Right lobe of liver (tissue), 4 donors: ENCODE data around the gene KLF16.

Experiments
- POLR2A ChIP-seq: fragments of 450-650 bp; IDR thresholded peaks from one replicate; pipeline ENCODE4 v1.6.1; 2017; ENCODE audit warnings: antibody characterized with exemption, mild to moderate bottlenecking
- TF ChIP-seq, protein P1 (sequence below), 4 donors: fragments of 200-600 bp in 3 of 4; fragments of 450-650 bp in 1 of 4; IDR thresholded peaks; one replicate each; pipeline versions ENCODE4 v1.5.1 to v1.8.0; 2016 to 2022; ENCODE audit warnings: antibody characterized with exemption in 4 of 4, mild to moderate bottlenecking in 2 of 4
- donor health status: DM: no; HTN: no; CAD: no.
- donor health status: DM: no; HTN: no; CAD: no.
- donor health status: DM: no; HTN: yes; CAD: no.

- TF ChIP-seq, protein P1, sequence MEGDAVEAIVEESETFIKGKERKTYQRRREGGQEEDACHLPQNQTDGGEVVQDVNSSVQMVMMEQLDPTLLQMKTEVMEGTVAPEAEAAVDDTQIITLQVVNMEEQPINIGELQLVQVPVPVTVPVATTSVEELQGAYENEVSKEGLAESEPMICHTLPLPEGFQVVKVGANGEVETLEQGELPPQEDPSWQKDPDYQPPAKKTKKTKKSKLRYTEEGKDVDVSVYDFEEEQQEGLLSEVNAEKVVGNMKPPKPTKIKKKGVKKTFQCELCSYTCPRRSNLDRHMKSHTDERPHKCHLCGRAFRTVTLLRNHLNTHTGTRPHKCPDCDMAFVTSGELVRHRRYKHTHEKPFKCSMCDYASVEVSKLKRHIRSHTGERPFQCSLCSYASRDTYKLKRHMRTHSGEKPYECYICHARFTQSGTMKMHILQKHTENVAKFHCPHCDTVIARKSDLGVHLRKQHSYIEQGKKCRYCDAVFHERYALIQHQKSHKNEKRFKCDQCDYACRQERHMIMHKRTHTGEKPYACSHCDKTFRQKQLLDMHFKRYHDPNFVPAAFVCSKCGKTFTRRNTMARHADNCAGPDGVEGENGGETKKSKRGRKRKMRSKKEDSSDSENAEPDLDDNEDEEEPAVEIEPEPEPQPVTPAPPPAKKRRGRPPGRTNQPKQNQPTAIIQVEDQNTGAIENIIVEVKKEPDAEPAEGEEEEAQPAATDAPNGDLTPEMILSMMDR (IDR thresholded peaks at IDR 0.05): no peak
- TF ChIP-seq POLR2A: no peak
Observed at GRCh38 chr19:1893791-1894190, 30.4 kb upstream of the KLF16 start.
